Activated CD4-positive, alpha-beta T cell treated with anti-CD3 and anti-CD28 coated beads for 4 hours (primary cell): ENCODE measurements around the gene PCDHB6.
"Not testable (repeated sequence)": the region's sequence is repeated elsewhere in the genome, so short reads cannot be mapped to it uniquely, and the experiment has no call there.

Experiments used
- DNase-seq, 2 donors: peaks; one replicate each; pipeline ENCODE4 v3.0.0-alpha.2; 2020

The PCDHB6 gene

DNA sequence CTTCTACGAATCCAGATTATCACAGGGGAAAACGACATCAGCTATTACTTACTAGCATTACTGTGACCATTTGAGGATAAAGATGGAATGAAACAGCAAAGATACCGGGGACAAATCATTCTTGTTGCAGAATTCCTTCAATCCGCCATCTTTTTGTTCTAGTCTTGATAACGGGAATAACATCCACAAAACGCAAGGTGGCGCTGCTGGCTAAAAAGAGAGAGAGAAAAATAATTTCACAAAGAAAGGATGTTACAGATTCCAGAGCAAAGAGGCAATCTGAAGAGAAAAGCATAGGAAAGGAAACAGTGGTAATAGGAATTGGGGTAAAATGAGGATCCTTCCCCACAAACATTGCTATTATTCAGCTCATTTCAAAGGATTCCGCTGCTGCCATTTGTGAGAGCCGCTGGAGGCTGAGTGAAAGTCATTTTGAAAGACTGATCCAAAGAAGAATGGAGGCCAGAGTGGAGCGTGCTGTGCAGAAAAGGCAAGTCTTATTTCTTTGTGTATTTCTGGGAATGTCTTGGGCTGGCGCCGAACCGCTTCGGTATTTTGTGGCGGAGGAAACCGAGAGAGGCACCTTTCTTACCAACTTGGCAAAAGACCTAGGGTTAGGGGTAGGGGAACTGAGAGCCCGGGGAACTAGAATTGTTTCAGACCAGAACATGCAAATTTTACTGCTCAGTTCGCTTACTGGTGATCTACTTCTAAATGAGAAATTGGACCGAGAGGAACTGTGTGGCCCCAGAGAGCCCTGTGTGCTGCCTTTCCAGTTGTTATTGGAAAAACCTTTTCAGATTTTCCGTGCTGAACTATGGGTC lies 22.7 kb downstream of the PCDHB6 start, which contains the start of gene PCDHB7:
Gene PCDHB7 (plus strand): TSS at position 264 of the 824 bp plus-strand sequence. CDS start 192 bp downstream, at position 456.
- DNase-seq = no peak

DNA sequence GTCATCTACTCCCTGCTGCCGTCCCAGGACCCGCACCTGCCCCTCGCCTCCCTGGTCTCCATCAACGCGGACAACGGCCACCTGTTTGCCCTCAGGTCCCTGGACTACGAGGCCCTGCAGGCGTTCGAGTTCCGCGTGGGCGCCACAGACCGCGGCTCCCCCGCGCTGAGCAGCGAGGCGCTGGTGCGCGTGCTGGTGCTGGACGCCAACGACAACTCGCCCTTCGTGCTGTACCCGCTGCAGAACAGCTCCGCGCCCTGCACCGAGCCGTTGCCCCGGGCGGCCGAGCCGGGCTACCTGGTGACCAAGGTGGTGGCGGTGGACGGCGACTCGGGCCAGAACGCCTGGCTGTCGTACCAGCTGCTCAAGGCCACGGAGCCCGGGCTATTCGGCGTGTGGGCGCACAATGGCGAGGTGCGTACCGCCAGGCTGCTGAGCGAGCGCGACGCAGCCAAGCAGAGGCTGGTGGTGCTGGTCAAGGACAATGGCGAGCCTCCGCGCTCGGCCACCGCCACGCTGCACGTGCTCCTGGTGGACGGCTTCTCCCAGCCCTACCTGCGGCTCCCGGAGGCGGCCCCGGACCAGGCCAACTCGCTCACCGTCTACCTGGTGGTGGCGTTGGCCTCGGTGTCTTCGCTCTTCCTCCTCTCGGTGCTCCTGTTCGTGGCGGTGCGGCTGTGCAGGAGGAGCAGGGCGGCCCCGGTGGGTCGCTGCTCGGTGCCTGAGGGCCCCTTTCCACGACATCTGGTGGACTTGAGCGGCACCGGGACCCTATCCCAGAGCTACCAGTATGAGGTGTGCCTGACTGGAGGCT lies 24.6 kb downstream of the PCDHB6 start:
- DNase-seq = not testable (repeated sequence)

DNA sequence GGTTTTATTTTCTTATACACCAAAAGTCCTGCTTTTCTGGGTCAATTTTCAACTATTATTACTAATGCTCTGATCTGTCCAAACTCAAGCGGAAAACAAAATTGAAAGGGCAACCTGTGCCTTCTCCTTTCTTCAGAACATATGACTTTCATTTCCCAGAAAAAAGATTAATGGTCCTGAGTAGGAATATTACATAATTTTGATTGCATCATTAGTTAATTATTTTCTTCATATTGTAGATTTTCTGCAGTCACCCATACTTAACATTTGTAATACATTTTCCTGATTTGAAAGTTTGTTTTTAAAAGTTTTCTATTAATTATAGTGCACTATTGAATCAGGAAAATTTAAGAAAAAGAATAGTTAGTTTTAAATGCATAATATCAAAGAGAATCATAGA lies 26.1 kb downstream of the PCDHB6 start:
- no peak for DNase-seq

DNA sequence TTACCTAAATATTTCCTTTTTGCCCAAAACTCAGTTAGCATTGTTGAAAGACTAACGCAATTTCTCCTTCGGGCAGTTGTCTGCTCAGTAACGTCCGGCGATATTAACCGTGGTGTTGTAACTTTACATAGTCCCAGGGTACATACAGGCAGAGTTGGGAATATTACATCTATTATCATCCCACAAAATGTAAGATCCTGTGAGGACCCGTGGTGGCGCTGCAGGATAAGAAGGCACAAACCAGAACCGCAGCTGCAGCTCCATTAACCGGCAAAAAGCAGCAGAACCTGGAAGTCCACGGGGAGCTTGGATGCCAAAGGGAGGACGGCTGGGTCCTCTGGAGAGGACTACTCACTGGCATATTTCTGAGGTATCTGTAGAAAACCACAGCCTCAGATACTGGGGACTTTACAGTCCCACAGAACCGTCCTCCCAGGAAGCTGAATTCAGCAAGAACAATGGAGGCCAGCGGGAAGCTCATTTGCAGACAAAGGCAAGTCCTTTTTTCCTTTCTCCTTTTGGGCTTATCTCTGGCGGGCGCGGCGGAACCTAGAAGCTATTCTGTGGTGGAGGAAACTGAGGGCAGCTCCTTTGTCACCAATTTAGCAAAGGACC lies 27.8 kb downstream of the PCDHB6 start, which contains the start of gene PCDHB8:
Gene PCDHB8 (plus strand): TSS at position 214 of the 615 bp plus-strand sequence. CDS start 245 bp downstream, at position 459.
- DNase-seq = not testable (repeated sequence)

DNA sequence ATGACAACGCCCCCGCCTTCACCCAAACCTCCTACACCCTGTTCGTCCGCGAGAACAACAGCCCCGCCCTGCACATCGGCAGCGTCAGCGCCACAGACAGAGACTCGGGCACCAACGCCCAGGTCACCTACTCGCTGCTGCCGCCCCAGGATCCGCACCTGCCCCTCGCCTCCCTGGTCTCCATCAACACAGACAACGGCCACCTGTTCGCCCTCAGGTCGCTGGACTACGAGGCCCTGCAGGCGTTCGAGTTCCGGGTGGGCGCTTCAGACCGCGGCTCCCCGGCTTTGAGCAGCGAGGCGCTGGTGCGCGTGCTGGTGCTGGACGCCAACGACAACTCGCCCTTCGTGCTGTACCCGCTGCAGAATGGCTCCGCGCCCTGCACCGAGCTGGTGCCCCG lies 29.5 kb downstream of the PCDHB6 start:
- not testable (repeated sequence) for DNase-seq

DNA sequence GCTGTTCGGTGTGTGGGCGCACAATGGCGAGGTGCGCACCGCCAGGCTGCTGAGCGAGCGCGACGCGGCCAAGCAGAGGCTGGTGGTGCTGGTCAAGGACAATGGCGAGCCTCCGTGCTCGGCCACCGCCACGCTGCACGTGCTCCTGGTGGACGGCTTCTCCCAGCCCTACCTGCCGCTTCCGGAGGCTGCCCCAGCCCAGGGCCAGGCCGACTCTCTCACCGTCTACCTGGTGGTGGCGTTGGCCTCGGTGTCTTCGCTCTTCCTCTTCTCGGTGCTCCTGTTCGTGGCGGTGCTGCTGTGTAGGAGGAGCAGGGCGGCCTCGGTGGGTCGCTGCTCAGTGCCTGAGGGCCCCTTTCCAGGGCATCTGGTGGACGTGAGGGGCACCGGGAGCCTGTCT lies 30.0 kb downstream of the PCDHB6 start:
- not testable (repeated sequence) for DNase-seq

DNA sequence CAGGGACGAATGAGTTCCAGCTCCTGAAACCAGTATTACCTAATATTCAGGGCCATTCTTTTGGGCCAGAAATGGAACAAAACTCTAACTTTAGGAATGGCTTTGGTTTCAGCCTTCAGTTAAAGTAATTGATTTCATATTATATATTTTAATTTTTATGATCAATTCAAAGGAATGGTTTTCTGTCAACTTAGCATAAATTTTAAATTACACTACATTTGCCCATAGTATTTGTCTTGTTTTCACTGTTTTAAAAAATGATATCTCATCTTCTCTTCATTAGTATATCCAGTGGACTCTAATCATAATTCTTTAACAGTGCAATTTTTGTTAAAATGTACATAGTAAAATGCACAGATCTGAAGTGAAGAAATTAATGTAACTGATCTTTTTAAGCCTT lies 30.5 kb downstream of the PCDHB6 start:
- DNase-seq = no peak

DNA sequence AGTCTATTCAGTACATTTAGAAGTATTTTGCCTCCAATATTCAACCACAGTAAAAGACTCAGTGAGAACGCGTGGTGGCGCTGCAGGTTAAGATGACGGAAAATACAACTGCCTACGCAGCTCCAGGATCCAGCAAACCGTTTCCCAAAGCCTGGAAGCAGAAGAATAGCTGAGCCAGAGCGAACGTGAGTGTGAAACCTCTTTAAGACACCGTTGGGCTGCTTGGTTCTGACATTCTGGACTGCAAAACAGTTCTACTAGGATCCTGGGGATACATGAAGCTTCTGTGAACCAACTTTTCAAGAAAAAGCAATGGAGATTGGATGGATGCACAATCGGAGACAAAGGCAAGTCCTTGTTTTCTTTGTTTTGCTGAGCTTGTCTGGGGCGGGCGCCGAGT lies 32.4 kb downstream of the PCDHB6 start, which contains the start of gene PCDHB16:
Gene PCDHB16 (plus strand): TSS at position 140 of the 400 bp plus-strand sequence. CDS start 173 bp downstream, at position 313.
- DNase-seq = no peak

DNA sequence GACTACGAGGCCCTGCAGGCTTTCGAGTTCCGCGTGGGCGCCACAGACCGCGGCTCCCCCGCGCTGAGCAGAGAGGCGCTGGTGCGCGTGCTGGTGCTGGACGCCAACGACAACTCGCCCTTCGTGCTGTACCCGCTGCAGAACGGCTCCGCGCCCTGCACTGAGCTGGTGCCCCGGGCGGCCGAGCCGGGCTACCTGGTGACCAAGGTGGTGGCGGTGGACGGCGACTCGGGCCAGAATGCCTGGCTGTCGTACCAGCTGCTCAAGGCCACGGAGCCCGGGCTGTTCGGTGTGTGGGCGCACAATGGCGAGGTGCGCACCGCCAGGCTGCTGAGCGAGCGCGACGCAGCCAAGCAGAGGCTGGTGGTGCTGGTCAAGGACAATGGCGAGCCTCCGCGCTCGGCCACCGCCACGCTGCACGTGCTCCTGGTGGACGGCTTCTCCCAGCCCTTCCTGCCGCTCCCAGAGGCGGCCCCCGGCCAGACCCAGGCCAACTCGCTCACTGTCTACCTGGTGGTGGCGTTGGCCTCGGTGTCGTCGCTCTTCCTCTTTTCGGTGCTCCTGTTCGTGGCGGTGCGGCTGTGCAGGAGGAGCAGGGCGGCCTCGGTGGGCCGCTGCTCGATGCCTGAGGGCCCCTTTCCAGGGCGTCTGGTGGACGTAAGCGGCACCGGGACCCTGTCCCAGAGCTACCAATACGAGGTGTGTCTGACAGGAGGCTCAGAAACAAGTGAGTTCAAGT lies 34.4 kb downstream of the PCDHB6 start:
- not testable (repeated sequence) for DNase-seq

DNA sequence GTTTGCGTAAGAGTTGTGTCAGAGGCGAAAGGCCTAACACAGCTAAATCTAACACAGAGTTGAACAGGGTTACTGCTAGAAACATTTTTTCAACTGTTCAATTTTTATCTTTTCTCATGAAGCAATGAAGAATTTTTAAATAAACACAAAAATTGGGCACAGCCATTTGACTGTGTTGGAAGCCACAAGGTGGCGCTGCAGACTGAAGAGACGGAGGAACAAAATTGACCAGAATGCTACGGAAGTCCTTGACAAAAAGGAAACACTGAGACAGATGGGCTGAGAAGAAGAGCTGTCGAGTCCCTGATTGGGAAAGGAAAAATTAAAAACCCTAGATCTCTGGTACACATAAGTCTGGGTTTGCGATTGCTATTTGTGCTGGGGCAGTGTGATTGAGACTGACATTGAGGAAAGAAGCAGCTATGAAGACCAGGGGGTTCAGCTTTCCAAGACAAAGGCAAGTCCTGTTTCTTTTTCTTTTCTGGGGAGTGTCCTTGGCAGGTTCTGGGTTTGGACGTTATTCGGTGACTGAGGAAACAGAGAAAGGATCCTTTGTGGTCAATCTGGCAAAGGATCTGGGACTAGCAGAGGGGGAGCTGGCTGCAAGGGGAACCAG lies 37.1 kb downstream of the PCDHB6 start, which contains the start of gene PCDHB9:
Gene PCDHB9 (plus strand): TSS at position 265 of the 616 bp plus-strand sequence. CDS start 158 bp downstream, at position 423.
- peak in 1 of 2 donors; percentile 7 for DNase-seq

DNA sequence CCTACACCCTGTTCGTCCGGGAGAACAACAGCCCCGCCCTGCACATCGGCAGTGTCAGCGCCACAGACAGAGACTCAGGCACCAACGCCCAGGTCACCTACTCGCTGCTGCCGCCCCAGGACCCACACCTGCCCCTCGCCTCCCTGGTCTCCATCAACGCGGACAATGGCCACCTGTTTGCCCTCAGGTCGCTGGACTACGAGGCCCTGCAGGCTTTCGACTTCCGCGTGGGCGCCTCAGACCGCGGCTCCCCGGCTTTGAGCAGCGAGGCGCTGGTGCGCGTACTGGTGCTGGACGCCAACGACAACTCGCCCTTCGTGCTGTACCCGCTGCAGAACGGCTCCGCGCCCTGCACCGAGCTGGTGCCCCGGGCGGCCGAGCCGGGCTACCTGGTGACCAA lies 38.8 kb downstream of the PCDHB6 start:
- not testable (repeated sequence) for DNase-seq

DNA sequence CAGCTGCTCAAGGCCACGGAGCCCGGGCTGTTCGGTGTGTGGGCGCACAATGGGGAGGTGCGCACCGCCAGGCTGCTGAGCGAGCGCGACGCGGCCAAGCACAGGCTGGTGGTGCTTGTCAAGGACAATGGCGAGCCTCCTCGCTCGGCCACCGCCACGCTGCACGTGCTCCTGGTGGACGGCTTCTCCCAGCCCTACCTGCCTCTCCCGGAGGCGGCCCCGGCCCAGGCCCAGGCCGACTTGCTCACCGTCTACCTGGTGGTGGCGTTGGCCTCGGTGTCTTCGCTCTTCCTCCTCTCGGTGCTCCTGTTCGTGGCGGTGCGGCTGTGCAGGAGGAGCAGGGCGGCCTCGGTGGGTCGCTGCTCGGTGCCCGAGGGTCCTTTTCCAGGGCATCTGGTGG lies 39.3 kb downstream of the PCDHB6 start:
- not testable (repeated sequence) for DNase-seq

DNA sequence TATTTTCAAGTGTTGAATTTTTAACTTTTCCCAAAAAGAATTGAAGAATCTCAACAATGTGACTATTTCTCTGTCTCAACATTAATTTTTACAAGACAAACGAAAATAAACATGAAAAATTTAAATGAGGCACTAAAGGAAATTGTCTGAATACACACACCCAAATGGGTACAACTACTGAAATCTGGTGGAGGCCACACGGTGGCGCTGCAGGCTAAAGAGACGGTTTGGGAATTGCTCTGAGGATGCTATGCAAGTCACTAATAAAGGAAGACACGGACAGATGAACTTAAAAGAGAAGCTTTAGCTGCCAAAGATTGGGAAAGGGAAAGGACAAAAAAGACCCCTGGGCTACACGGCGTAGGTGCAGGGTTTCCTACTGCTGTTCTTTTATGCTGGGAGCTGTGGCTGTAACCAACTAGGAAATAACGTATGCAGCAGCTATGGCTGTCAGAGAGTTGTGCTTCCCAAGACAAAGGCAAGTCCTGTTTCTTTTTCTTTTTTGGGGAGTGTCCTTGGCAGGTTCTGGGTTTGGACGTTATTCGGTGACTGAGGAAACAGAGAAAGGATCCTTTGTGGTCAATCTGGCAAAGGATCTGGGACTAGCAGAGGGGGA lies 42.4 kb downstream of the PCDHB6 start, which contains the start of gene PCDHB10:
Gene PCDHB10 (plus strand): TSS at position 244 of the 616 bp plus-strand sequence. CDS start 200 bp downstream, at position 444.
- no peak for DNase-seq

DNA sequence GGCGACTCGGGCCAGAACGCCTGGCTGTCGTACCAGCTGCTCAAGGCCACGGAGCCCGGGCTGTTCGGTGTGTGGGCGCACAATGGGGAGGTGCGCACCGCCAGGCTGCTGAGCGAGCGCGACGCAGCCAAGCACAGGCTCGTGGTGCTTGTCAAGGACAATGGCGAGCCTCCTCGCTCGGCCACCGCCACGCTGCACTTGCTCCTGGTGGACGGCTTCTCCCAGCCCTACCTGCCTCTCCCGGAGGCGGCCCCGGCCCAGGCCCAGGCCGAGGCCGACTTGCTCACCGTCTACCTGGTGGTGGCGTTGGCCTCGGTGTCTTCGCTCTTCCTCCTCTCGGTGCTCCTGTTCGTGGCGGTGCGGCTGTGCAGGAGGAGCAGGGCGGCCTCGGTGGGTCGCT lies 44.5 kb downstream of the PCDHB6 start:
- DNase-seq = not testable (repeated sequence)

DNA sequence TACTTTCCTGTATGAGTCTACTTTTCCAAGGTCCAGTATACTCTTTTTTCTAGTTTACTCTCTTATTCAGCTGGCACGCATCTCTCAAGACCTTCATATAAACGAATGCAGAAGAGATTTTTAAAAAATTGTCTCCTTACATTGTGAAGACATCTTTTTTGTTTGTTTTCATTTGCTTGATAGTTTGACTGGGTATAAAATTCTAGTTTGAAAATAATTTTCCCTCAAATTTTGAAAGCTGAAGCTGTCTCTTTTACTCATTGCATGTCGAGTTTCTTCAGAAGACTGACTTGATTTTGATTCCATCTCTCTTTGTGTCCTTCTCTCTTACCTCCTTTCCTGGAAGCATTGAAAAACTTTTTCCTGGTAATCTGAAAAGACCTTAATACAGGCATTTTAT lies 46.5 kb downstream of the PCDHB6 start:
- DNase-seq = no peak

DNA sequence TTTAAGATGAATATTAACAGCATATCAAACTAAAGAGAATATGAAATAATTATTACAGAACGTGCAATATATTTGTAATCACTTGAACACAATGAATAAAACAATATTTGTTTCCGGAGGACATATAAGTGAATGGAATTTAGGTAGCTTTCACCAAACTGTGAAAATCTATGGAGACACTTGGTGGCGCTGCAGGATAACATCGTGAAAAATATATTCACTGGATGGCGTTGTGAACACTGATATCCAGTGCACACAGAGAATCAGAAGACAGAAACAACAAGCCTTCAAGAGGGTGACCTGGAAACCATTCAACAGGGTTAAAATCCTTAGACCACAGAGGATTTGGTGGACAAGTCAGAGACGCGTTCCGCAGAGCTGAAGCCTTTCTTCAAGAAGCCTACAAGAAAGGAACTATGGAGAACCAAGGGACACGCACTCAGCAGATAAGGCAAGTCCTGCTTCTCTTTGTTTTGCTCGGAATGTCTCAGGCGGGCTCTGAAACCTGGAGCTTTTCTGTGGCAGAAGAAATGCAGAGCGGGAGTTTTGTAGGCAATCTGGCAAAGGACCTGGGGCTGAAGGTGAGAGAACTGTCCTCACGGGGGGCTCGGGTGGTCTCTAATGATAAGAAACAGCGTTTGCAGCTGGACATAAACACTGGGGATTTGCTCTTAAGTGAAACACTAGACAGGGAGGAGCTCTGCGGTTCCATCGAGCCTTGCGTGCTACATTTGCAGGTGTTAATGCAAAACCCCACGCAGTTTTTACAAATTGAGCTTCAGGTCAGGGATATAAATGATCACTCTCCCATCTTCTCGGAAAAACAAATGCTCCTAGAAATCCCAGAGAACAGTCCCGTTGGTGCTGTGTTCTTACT lies 49.7 kb downstream of the PCDHB6 start, which contains the start of gene PCDHB11:
Gene PCDHB11 (plus strand): TSS at position 269 of the 877 bp plus-strand sequence. CDS start 148 bp downstream, at position 417.
- no peak for DNase-seq

DNA sequence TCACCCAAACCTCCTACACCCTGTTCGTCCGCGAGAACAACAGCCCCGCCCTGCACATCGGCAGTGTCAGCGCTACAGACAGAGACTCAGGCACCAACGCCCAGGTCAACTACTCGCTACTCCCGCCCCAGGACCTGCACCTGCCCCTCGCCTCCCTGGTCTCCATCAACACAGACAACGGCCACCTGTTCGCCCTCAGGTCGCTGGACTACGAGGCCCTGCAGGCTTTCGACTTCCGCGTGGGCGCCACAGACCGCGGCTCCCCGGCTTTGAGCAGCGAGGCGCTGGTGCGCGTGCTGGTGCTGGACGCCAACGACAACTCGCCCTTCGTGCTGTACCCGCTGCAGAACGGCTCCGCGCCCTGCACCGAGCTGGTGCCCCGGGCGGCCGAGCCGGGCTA lies 51.3 kb downstream of the PCDHB6 start:
- DNase-seq = not testable (repeated sequence)

DNA sequence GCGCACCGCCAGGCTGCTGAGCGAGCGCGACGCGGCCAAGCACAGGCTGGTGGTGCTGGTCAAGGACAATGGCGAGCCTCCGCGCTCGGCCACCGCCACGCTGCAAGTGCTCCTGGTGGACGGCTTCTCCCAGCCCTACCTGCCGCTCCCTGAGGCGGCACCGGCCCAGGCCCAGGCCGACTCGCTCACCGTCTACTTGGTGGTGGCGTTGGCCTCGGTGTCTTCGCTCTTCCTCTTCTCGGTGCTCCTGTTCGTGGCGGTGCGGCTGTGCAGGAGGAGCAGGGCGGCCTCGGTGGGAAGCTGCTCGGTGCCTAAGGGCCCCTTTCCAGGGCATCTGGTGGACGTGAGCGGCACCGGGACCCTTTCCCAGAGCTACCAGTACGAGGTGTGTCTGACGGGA lies 51.8 kb downstream of the PCDHB6 start:
- DNase-seq = not testable (repeated sequence)
